AG10803 (cell line): ENCODE data around the gene PCCA.

Experiments
- DNase-seq: peaks from one replicate; pipeline ENCODE4 v3.0.0; 2010; ENCODE audit warnings: low read depth
- H3K4me3 ChIP-seq: 2 replicates; pipeline ENCODE4 v1.5.1; 2011; ENCODE audit warnings: mild to moderate bottlenecking, low read length, control low read depth
- TF ChIP-seq, protein P1 (sequence below): conservative IDR thresholded peaks from 2 replicates; pipeline ENCODE4 v1.5.1; 2011; ENCODE audit warnings: mild to moderate bottlenecking, low read length, control low read depth, inconsistent platforms

PCCA gene

DNA sequence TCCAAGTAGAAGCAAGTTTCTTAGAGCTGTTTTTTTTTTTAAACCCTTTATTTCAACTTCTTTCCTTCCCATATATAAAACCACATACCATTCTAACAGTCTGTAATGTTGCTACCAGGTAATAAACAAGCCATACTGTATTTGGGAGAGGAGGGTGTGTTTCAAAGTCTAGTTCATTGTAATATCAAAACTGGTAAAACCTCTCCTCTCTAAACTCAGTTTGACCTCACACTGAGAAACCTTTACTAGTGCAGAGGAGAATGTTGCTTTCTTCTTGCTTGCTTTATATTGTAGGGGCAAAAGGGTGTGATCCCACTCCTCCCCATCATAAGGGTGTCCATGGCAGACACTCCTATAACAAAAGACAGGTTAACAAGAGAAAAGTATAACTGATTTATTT is 344.6 kb downstream of the PCCA start:
- no peak for DNase-seq
- no peak overlapping the region for H3K4me3 ChIP-seq
- TF ChIP-seq, protein P1, sequence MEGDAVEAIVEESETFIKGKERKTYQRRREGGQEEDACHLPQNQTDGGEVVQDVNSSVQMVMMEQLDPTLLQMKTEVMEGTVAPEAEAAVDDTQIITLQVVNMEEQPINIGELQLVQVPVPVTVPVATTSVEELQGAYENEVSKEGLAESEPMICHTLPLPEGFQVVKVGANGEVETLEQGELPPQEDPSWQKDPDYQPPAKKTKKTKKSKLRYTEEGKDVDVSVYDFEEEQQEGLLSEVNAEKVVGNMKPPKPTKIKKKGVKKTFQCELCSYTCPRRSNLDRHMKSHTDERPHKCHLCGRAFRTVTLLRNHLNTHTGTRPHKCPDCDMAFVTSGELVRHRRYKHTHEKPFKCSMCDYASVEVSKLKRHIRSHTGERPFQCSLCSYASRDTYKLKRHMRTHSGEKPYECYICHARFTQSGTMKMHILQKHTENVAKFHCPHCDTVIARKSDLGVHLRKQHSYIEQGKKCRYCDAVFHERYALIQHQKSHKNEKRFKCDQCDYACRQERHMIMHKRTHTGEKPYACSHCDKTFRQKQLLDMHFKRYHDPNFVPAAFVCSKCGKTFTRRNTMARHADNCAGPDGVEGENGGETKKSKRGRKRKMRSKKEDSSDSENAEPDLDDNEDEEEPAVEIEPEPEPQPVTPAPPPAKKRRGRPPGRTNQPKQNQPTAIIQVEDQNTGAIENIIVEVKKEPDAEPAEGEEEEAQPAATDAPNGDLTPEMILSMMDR, result no peak

DNA sequence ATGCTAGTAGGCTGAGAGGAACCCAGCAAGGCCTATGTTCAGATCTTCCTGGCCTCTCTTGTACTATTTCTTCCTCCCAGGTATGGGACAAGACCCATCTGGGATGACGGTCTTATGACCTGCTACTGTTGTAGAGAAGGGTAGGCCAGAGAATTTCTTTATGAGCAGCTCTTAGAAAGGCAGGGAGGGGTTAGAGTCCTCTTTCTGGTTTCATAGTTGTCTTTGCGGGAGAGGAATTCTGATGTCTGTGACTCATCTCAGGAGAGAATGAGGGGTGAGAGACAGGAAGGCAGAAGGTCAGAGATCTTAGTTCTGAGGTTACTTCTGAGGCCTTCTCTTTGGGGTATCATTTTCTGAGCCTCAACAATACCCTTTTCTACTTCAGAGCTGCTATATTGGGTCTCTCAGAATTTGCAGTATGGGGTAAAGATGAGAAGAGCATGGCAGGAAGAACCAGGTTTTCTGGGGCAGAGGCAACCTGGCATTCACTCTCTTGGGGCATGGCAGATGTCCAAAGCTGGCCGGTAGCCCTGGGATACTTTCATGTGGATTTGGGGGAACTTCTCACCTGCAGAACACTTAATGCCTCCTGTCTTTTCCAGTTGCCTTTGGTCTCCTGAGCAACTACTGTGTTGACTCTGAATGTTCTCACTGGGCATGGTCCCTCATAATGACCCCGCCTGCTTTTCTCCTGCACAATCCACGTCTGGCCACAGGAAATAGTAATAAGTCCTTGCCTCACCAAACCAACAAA is 345.3 kb downstream of the PCCA start:
- TF ChIP-seq, protein P1, result no peak
- DNase-seq, result peak; percentile 51
- no peak overlapping the region for H3K4me3 ChIP-seq

DNA sequence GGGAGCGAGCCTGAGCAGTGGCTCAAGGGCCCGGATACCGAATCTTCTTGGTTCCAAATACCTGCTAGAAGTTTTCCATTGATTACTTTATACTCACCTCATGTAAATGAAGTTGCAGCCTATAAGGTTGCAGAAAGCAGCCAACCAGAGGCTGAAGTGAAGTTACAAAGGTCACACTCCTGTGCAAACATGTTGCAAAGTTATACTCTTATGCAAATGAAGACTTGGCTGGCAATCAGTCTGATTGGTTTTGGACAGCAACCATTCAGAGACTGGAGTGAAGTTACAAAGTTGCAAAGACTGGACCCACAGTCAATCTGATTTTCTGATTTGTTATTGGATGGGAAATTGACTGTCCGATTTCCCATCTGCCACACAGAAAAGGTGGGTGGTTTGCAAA is 347.2 kb downstream of the PCCA start:
- no peak for DNase-seq
- no peak overlapping the region for H3K4me3 ChIP-seq
- TF ChIP-seq, protein P1, result no peak

DNA sequence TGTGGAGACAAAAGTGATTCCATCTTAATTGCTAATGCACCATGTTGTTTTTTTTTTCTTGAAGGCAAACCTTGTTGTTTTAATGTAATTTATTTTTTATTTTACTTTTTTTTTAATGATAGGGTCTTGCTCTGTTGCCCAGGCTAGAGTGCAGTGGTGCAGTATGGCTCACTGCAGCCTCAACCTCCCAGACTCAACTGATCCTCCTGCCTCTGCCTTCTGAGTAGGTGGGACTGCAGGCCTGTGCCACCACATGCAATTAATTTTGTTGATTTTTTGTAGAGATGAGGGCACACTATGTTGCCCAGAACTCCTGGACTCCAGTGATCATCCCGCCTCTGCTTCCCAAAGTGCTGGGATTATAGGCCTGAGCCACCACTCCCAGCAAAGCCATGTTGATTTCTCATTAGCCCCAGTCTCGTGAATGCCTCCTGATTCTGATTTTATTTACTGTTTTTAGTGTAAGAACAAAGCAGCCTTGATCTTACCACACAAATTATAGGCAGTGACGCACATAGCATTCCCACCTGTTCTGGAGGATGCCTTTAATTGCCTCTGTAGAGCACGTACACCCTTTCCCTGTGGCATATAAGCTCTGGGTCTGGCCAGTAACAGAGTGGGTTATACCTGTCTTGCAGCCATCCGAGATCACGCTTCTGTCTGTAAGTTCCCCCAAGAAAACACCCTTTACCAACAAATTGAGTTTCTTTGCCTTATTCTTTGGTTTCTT is 349.3 kb downstream of the PCCA start:
- H3K4me3 ChIP-seq, result no peak overlapping the region
- no peak for DNase-seq
- TF ChIP-seq, protein P1, result no peak

DNA sequence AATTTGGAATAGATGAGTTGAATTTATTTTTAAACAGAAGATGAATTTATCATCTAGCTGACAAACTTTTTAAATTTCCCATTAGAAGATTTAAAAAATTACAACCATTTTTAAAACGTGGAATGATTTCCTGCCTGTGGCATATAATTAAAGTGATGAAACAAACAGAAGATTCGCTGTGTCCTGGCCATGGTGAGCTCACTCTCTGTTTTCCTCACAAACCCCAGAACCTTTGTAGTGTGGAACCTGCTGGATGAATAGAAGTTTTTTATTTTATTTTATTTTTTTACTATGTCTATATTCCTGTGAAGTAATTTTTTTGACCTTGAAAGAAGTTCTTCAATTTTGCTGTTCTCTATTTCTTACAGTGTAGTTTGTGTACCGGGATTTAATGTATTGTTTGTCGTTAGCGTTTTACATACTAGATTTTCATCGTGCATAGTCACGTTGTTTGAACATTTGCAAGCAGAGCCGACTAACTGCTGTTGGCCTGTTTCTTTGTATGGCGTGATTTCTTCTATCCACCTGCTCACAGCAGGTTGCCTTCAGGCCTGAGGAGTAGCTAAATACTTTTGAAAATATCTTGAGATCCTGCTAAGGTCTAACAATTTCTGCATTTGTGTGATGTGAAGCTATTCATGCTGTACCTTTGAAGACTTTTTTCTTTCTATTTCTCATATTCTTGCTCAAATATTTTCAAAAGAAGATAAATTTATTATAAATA is 350.5 kb downstream of the PCCA start:
- DNase-seq, result no peak
- TF ChIP-seq, protein P1, result no peak
- no peak overlapping the region for H3K4me3 ChIP-seq

DNA sequence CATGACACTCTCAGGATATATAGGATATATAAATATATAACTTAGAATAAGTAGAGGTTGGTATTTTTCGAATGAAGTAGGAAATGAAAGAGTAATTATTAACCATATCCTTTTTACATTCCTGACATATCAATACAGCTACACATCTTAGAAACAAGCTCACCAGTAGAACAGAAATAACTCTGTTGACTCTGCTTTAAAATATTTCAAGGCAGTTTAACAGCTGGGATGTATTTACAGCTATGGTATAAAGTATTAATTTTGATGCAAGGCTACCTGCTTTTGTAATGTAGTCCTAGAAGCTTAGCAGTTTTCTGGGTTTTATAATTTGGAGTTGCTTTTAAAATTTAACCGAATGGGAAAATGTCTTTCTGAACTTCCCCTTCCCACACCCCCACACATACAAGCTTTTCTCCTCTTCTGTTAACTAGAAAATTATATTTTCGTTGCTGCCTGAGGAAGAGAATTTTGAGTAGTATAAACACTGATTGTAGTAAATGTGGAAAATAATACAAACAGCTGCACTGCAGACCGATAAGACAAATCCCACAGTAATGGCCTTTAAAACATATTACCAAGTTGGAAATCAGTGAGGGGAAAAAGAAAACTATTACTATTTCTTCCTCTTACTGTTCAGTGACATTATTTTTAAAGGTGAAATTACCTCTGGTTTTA is 352.0 kb downstream of the PCCA start:
- H3K4me3 ChIP-seq, result peak overlapping the region; percentile 4; the same call in 1 of the 2 replicates
- DNase-seq, result peak; percentile 68
- TF ChIP-seq, protein P1, result no peak
